Calu3 (cell line): ENCODE data around the gene SCUBE3. TPM values are rescaled to one million over a fixed set of nuclear protein-coding genes. Genes with fewer than 3 reads are reported as not detected.

Source experiments
- BruUV-seq: library from RNA; stranded (reverse); fragments of 400-500 nt; replicated peaks from 2 replicates; lab custom pipeline; 2021; lab: Mats Ljungman, UMichigan
- CTCF ChIA-PET: fragments of 300-600 bp; sonication (Branson Sonifier 250); formaldehyde crosslinking; loops from one replicate; lab custom pipeline; 2022; ENCODE audit warnings: antibody characterized with exemption; lab: Charles Lee
- DNase-seq: peaks from one replicate; pipeline ENCODE4 v3.0.0; 2022
- H3K27ac Mint-ChIP-seq: one replicate; pipeline ENCODE4 v1.8.0; 2022; ENCODE audit warnings: mixed read lengths; ENCODE audit not compliant: unreplicated experiment
- H3K27me3 Mint-ChIP-seq: one replicate; pipeline ENCODE4 v1.8.0; 2022; ENCODE audit warnings: mixed read lengths; ENCODE audit not compliant: unreplicated experiment
- H3K36me3 Mint-ChIP-seq: one replicate; pipeline ENCODE4 v1.8.0; 2022; ENCODE audit warnings: mild to moderate bottlenecking, moderate library complexity, mixed read lengths; ENCODE audit not compliant: insufficient read depth, unreplicated experiment
- H3K4me1 Mint-ChIP-seq: one replicate; pipeline ENCODE4 v1.8.0; 2022; ENCODE audit warnings: mild to moderate bottlenecking, low read depth, mixed read lengths; ENCODE audit not compliant: unreplicated experiment
- H3K4me3 Mint-ChIP-seq: one replicate; pipeline ENCODE4 v1.8.0; 2022; ENCODE audit warnings: mild to moderate bottlenecking, low read depth, moderate library complexity, mixed read lengths; ENCODE audit not compliant: unreplicated experiment
- H3K9me3 Mint-ChIP-seq: one replicate; pipeline ENCODE4 v1.8.0; 2022; ENCODE audit warnings: low read depth, mixed read lengths; ENCODE audit not compliant: unreplicated experiment
- intact Hi-C: fragments of 100-400 bp; cut with micrococcal nuclease; formaldehyde crosslinking; loops from one replicate; pipeline ENCODE4 v1.10.0; 2022; ENCODE audit not compliant: unreplicated experiment
- total RNA-seq: library from RNA; stranded (reverse); gene quantifications from 2 replicates; pipeline ENCODE4 v1.2.3, GENCODE V29; 2022
- TF ChIP-seq, protein P1 (sequence below): fragments of 200-600 bp; IDR thresholded peaks from one replicate; pipeline ENCODE4 v1.8.0; 2022; ENCODE audit warnings: antibody characterized with exemption; ENCODE audit not compliant: unreplicated experiment

SCUBE3 gene
- total RNA-seq, 1 experiment from 2014 or later = 0.47 TPM

DNA sequence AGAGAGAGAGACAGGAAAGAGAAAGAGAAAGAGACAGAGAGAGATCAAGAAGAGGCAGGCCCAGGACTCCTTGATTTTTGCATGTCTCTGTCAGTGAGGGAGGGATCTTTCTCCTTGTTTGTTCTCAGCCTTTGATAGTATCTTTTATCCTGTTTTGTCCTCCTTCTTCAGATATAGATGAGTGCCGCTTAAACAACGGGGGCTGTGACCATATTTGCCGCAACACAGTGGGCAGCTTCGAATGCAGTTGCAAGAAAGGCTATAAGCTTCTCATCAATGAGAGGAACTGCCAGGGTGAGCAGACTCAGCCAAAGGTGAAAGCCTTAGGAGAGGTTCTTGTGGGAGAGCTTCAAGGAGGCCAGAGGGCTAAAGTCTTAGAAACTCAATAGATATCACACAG, 25.8 kb downstream of the SCUBE3 start:
- CTCF ChIA-PET = interaction anchor here (1.8 kb wide), 2 partner anchors 92 to 95 kb away, joined by 11 to 30 read pairs; no protein-coding TSS in a partner anchor
- intact Hi-C loops = no loop called here
- Mint-ChIP-seq H3K36me3 (no peaks in the 10 kb centered on the region), H3K4me1 (peaks cover 9% of the 10 kb centered on the region), H3K27ac (no peak overlapping the region), H3K4me3 (no peak overlapping the region), H3K27me3 (no peaks in the 10 kb centered on the region), H3K9me3 (peaks cover 5% of the 10 kb centered on the region)
- no peak for DNase-seq
- BruUV-seq = no TSS peak
- TF ChIP-seq, protein P1, sequence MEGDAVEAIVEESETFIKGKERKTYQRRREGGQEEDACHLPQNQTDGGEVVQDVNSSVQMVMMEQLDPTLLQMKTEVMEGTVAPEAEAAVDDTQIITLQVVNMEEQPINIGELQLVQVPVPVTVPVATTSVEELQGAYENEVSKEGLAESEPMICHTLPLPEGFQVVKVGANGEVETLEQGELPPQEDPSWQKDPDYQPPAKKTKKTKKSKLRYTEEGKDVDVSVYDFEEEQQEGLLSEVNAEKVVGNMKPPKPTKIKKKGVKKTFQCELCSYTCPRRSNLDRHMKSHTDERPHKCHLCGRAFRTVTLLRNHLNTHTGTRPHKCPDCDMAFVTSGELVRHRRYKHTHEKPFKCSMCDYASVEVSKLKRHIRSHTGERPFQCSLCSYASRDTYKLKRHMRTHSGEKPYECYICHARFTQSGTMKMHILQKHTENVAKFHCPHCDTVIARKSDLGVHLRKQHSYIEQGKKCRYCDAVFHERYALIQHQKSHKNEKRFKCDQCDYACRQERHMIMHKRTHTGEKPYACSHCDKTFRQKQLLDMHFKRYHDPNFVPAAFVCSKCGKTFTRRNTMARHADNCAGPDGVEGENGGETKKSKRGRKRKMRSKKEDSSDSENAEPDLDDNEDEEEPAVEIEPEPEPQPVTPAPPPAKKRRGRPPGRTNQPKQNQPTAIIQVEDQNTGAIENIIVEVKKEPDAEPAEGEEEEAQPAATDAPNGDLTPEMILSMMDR = no peak

DNA sequence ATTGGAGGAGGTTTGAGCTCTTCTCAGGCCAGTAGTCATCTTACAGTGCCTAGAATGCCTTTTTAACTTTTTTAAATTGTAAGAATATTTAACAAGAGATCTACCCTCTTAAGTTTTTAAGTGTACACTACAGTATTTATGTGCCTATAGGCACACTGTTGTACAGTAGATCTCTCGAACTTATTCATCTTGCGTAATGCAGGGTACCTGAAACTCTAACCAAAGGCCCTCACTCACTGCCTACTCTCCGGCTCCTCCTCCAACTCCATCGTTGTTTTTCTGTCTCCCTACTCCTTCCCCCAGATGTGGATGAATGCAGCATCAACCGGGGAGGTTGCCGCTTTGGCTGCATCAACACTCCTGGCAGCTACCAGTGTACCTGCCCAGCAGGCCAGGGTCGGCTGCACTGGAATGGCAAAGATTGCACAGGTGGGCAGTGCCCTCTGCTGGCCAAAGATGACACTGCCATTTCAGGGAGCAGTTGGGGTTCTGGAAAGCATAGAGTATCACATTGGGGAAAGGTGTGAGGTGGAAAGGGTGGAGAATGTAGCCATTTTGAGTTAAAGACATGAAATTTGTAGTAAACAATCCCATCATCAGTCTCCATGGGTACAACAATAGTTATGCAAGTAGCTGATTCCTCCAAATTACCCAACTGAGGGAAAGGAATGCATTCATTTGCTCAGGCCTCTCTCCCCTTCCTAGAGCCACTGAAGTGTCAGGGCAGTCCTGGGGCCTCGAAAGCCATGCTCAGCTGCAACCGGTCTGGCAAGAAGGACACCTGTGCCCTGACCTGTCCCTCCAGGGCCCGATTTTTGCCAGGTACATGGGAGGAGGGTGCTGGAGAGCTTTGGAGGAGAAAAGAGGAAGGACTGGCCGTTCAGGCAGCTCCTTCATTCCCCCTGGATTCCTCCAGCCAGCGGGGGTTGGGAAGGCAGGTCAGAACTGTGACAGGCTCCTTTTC, 27.4 kb downstream of the SCUBE3 start:
- BruUV-seq = no TSS peak
- TF ChIP-seq, protein P1 = peak; percentile 99
- Mint-ChIP-seq H3K4me3 (no peak overlapping the region), H3K27ac (peak overlapping the region; percentile 15), H3K36me3 (no peaks in the 10 kb centered on the region), H3K4me1 (peaks cover 9% of the 10 kb centered on the region), H3K9me3 (no peaks in the 10 kb centered on the region), H3K27me3 (no peaks in the 10 kb centered on the region)
- CTCF ChIA-PET = interaction anchor here (0.5 to 2.2 kb wide), 25 partner anchors 10 to 584 kb away, joined by 3 to 30 read pairs (median 4); partner anchors contain the start of genes SCUBE3, TAF11 and ZNF76
- DNase-seq = peak; percentile 93
- intact Hi-C loops = loop anchor here (1.0 to 5.0 kb wide), 3 partner anchors 34 to 255 kb away; no protein-coding TSS in a partner anchor

DNA sequence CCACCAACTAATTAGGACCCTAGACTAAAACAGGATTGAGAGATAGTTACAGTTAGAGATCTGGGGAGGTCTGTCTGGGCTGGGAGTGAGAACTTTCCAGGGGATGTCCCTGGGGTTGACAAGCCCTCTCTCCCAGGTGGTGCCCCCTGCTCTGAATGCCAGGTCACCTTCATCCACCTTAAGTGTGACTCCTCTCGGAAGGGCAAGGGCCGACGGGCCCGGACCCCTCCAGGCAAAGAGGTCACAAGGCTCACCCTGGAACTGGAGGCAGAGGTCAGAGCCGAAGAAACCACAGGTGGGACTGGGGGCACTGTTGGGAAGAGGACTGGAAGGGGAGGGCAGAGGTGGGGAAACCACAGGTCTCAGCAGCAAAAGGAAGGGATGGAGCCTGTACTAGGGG, 28.7 kb downstream of the SCUBE3 start:
- Mint-ChIP-seq H3K36me3 (no peaks in the 10 kb centered on the region), H3K9me3 (no peaks in the 10 kb centered on the region), H3K27me3 (no peaks in the 10 kb centered on the region), H3K4me1 (peaks cover 9% of the 10 kb centered on the region), H3K4me3 (no peak overlapping the region), H3K27ac (no peak overlapping the region)
- TF ChIP-seq, protein P1 = no peak
- intact Hi-C loops = loop anchor here (5.0 kb wide), 1 partner anchor 35 kb away; no protein-coding TSS in a partner anchor
- CTCF ChIA-PET = interaction anchor here (1.2 to 2.2 kb wide), 3 partner anchors 11 to 43 kb away, joined by 3 to 26 read pairs (median 7); no protein-coding TSS in a partner anchor
- no peak for DNase-seq
- BruUV-seq = no TSS peak

DNA sequence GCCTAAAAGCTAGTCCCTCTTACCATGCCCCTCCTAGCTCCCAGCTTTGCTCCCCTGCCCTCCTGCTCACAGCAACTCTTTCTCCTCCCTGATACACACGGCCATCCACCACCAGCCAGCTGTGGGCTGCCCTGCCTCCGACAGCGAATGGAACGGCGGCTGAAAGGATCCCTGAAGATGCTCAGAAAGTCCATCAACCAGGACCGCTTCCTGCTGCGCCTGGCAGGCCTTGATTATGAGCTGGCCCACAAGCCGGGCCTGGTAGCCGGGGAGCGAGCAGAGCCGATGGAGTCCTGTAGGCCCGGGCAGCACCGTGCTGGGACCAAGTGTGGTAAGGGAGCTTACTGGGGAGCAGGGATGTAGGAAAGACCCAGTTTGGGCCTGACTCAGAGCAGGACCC, 29.1 kb downstream of the SCUBE3 start:
- H3K27ac Mint-ChIP-seq = no peak overlapping the region
- DNase-seq = no peak
- H3K9me3 Mint-ChIP-seq = no peaks in the 10 kb centered on the region
- peaks cover 9% of the 10 kb centered on the region for H3K4me1 Mint-ChIP-seq
- H3K27me3 Mint-ChIP-seq = no peaks in the 10 kb centered on the region
- CTCF ChIA-PET = interaction anchor here (1.2 kb wide), 1 partner anchor 16 kb away, joined by 3 read pairs; no protein-coding TSS in a partner anchor
- BruUV-seq = no TSS peak
- intact Hi-C loops = loop anchor here (5.0 kb wide), 1 partner anchor 36 kb away; no protein-coding TSS in a partner anchor
- no peaks in the 10 kb centered on the region for H3K36me3 Mint-ChIP-seq
- H3K4me3 Mint-ChIP-seq = no peak overlapping the region
- TF ChIP-seq, protein P1 = no peak
